ENCODE measurements around the gene WARS2. TPM values are rescaled to one million over a fixed set of nuclear protein-coding genes. Genes with fewer than 3 reads are reported as not detected.

Gene WARS2
- total RNA-seq, 1 donor from 2014 or later = 13.4 TPM

GRCh38 chr1:119071321-119071720, 69.1 kb downstream of the WARS2 start:
- ATAC-seq (no peak), DNase-seq (no peak)
- no peak for TF ChIP-seq CTCF (IDR thresholded peaks at IDR 0.05)
- intact Hi-C loops (cut with DNase I) = no loop called here
- no peak overlapping the region for H3K27ac ChIP-seq
- H3K4me1 ChIP-seq = no peaks in the 10 kb centered on the region
- H3K36me3 ChIP-seq = no peaks in the 10 kb centered on the region
- H3K27me3 ChIP-seq = no peaks in the 10 kb centered on the region
- H3K4me3 ChIP-seq = no peak overlapping the region
- no peaks in the 10 kb centered on the region for H3K9me3 ChIP-seq

- Histone ChIP-seq H3K9me3 (no peaks in the 10 kb centered on the region), H3K36me3 (no peaks in the 10 kb centered on the region), H3K27ac (no peak overlapping the region), H3K4me3 (no peak overlapping the region), H3K27me3 (no peaks in the 10 kb centered on the region), H3K4me1 (no peaks in the 10 kb centered on the region)
- ATAC-seq (no peak), DNase-seq (no peak)
- TF ChIP-seq CTCF (IDR thresholded peaks at IDR 0.05) = no peak
- intact Hi-C loops (cut with DNase I) = no loop called here
Measured at GRCh38 chr1:119069682-119070081, 70.8 kb downstream of the WARS2 start.

GRCh38 chr1:119068427-119068826, 72.0 kb downstream of the WARS2 start:
- H3K4me1 ChIP-seq = no peaks in the 10 kb centered on the region
- H3K9me3 ChIP-seq = no peaks in the 10 kb centered on the region
- intact Hi-C loops (cut with DNase I) = no loop called here
- H3K27me3 ChIP-seq = no peaks in the 10 kb centered on the region
- no peak overlapping the region for H3K4me3 ChIP-seq
- no peaks in the 10 kb centered on the region for H3K36me3 ChIP-seq
- ATAC-seq = no peak
- TF ChIP-seq CTCF (IDR thresholded peaks at IDR 0.05) = no peak
- no peak overlapping the region for H3K27ac ChIP-seq
- no peak for DNase-seq

- ATAC-seq = no peak
- Histone ChIP-seq H3K27ac (no peak overlapping the region), H3K4me1 (no peaks in the 10 kb centered on the region), H3K36me3 (no peaks in the 10 kb centered on the region), H3K9me3 (no peaks in the 10 kb centered on the region), H3K4me3 (no peak overlapping the region), H3K27me3 (no peaks in the 10 kb centered on the region)
- no peak for TF ChIP-seq CTCF (IDR thresholded peaks at IDR 0.05)
- intact Hi-C loops (cut with DNase I) = no loop called here
- DNase-seq = no peak
Measured at GRCh38 chr1:119061700-119062099, 78.8 kb downstream of the WARS2 start.

- Histone ChIP-seq H3K27ac (no peak overlapping the region), H3K36me3 (no peaks in the 10 kb centered on the region), H3K9me3 (no peaks in the 10 kb centered on the region), H3K4me3 (no peak overlapping the region), H3K4me1 (no peaks in the 10 kb centered on the region), H3K27me3 (no peaks in the 10 kb centered on the region)
- no peak for DNase-seq
- ATAC-seq = no peak
- intact Hi-C loops (cut with DNase I) = no loop called here
- no peak for TF ChIP-seq CTCF (IDR thresholded peaks at IDR 0.05)
Measured at GRCh38 chr1:119055568-119055967, 84.9 kb downstream of the WARS2 start.

GRCh38 chr1:119053917-119054316, 86.5 kb downstream of the WARS2 start:
- Histone ChIP-seq H3K9me3 (no peaks in the 10 kb centered on the region), H3K27me3 (no peaks in the 10 kb centered on the region), H3K4me3 (no peak overlapping the region), H3K36me3 (no peaks in the 10 kb centered on the region), H3K27ac (no peak overlapping the region), H3K4me1 (no peaks in the 10 kb centered on the region)
- no peak for ATAC-seq
- DNase-seq = no peak
- intact Hi-C loops (cut with DNase I) = no loop called here
- TF ChIP-seq CTCF (IDR thresholded peaks at IDR 0.05) = no peak

All from upper lobe of right lung (tissue), 1 donor.